ENCODE results near the gene MFAP3. TPM values are rescaled to one million over a fixed set of nuclear protein-coding genes. Genes with fewer than 3 reads are reported as not detected.

The MFAP3 gene
- total RNA-seq, 4 donors from 2014 or later = 5.0 to 45.3 (median 35.1) TPM

- in situ Hi-C loops (cut with MboI; ENCODE audit: low pct_ligation_motif_present in 1 of 4, low pct_unique_long_range_greater_than_20kb in 1 of 4, low sequenced_read_pairs in 3 of 4) = loop anchor here in 2 of 4 donors (10.0 kb wide), 2 partner anchors 91 to 101 kb away; no protein-coding TSS in a partner anchor
- TF ChIP-seq POLR2AphosphoS5 (IDR thresholded peaks at IDR 0.05) = no peak
- no peak for TF ChIP-seq POLR2A (IDR thresholded peaks at IDR 0.05)
- TF ChIP-seq CTCF (IDR thresholded peaks at IDR 0.05) = no peak
- no peak for TF ChIP-seq EP300 (IDR thresholded peaks at IDR 0.05; ENCODE audit: low read depth)
- WGBS, 2 donors (ENCODE audit: low coverage in 1 of 2) = 87 to 89% methylated on average over 5 of the region's 5 CpGs
These were observed 45.4 kb downstream of the MFAP3 start for GRCh38 chr5:154084062-154084639.

GRCh38 chr5:154086146-154086545 is 47.4 kb downstream of the MFAP3 start:
- no peaks in the 10 kb centered on the region for H3K27me3 ChIP-seq
- H3K4me1 ChIP-seq = no peaks in the 10 kb centered on the region
- 60 to 77% methylated on average over 1 to 3 of the region's 3 CpGs for WGBS, 2 donors (ENCODE audit: low coverage in 1 of 2)
- TF ChIP-seq POLR2AphosphoS5 (IDR thresholded peaks at IDR 0.05) = no peak
- no peak for TF ChIP-seq CTCF (IDR thresholded peaks at IDR 0.05)
- TF ChIP-seq EP300 (IDR thresholded peaks at IDR 0.05; ENCODE audit: low read depth) = no peak
- no peak for TF ChIP-seq POLR2A (IDR thresholded peaks at IDR 0.05)
- no peak overlapping the region for H3K4me3 ChIP-seq
- H3K9me3 ChIP-seq = no peaks in the 10 kb centered on the region
- no peaks in the 10 kb centered on the region for H3K36me3 ChIP-seq
- in situ Hi-C loops (cut with MboI; ENCODE audit: low pct_ligation_motif_present in 1 of 4, low pct_unique_long_range_greater_than_20kb in 1 of 4, low sequenced_read_pairs in 3 of 4) (loop anchor here in 3 of 4 donors (5.0 to 10.0 kb wide), 3 partner anchors 86 to 99 kb away; no protein-coding TSS in a partner anchor), intact Hi-C loops (cut with DNase I; ENCODE audit: low total_unique reads) (no loop called here)
- no peak for DNase-seq
- H3K27ac ChIP-seq = no peak overlapping the region

More at GRCh38 chr5:154084062-154084639, 45.4 kb downstream of the MFAP3 start:
- Histone ChIP-seq H3K36me3 (no peaks in the 10 kb centered on the region), H3K4me3 (no peak overlapping the region), H3K27me3 (no peaks in the 10 kb centered on the region), H3K9me3 (no peaks in the 10 kb centered on the region), H3K27ac (no peak overlapping the region), H3K4me1 (no peaks in the 10 kb centered on the region)
- intact Hi-C loops (cut with DNase I; ENCODE audit: low total_unique reads) = no loop called here
- DNase-seq = no peak

GRCh38 chr5:154086641-154087040 is 47.9 kb downstream of the MFAP3 start:
- in situ Hi-C loops (cut with MboI; ENCODE audit: low pct_ligation_motif_present in 1 of 4, low pct_unique_long_range_greater_than_20kb in 1 of 4, low sequenced_read_pairs in 3 of 4) = loop anchor here in 3 of 4 donors (5.0 to 10.0 kb wide), 3 partner anchors 86 to 98 kb away; no protein-coding TSS in a partner anchor

GRCh38 chr5:154087260-154087659 is 48.5 kb downstream of the MFAP3 start:
- TF ChIP-seq POLR2A (IDR thresholded peaks at IDR 0.05) (no peak), EP300 (IDR thresholded peaks at IDR 0.05; ENCODE audit: low read depth) (no peak), POLR2AphosphoS5 (IDR thresholded peaks at IDR 0.05) (no peak)
- Histone ChIP-seq H3K36me3 (no peaks in the 10 kb centered on the region), H3K27ac (no peak overlapping the region), H3K4me3 (no peak overlapping the region), H3K4me1 (peaks cover 0 to 7% (median 0%) of the 10 kb centered on the region in 4 donors), H3K27me3 (no peaks in the 10 kb centered on the region), H3K9me3 (no peaks in the 10 kb centered on the region)
- intact Hi-C loops (cut with DNase I; ENCODE audit: low total_unique reads) (no loop called here), in situ Hi-C loops (cut with MboI; ENCODE audit: low pct_ligation_motif_present in 1 of 4, low pct_unique_long_range_greater_than_20kb in 1 of 4, low sequenced_read_pairs in 3 of 4) (loop anchor here in 3 of 4 donors (5.0 to 10.0 kb wide), 3 partner anchors 85 to 98 kb away; no protein-coding TSS in a partner anchor)
- 18 to 29% methylated on average over 1 to 2 of the region's 2 CpGs for WGBS, 2 donors (ENCODE audit: low coverage in 1 of 2)
- DNase-seq = no peak

More at GRCh38 chr5:154086641-154087040, 47.9 kb downstream of the MFAP3 start:
- H3K4me1 ChIP-seq = peaks cover 0 to 3% (median 0%) of the 10 kb centered on the region in 4 donors
- intact Hi-C loops (cut with DNase I; ENCODE audit: low total_unique reads) = no loop called here
- no peaks in the 10 kb centered on the region for H3K27me3 ChIP-seq
- no peak for DNase-seq
- 71 to 75% methylated on average over 4 of the region's 4 CpGs for WGBS, 2 donors (ENCODE audit: low coverage in 1 of 2)
- no peak overlapping the region for H3K4me3 ChIP-seq
- H3K9me3 ChIP-seq = no peaks in the 10 kb centered on the region
- H3K36me3 ChIP-seq = no peaks in the 10 kb centered on the region
- TF ChIP-seq EP300 (IDR thresholded peaks at IDR 0.05; ENCODE audit: low read depth) (no peak), POLR2AphosphoS5 (IDR thresholded peaks at IDR 0.05) (no peak)
- no peak overlapping the region for H3K27ac ChIP-seq

- peaks cover 0 to 7% (median 0%) of the 10 kb centered on the region in 4 donors for H3K4me1 ChIP-seq
- no peaks in the 10 kb centered on the region for H3K36me3 ChIP-seq
- no peaks in the 10 kb centered on the region for H3K9me3 ChIP-seq
- WGBS, 2 donors (ENCODE audit: low coverage in 1 of 2) = 87 to 100% methylated on average over 3 to 5 of the region's 5 CpGs
- no peak for TF ChIP-seq POLR2AphosphoS5 (IDR thresholded peaks at IDR 0.05)
- no peak for TF ChIP-seq CTCF (IDR thresholded peaks at IDR 0.05)
- no peak for TF ChIP-seq EP300 (IDR thresholded peaks at IDR 0.05; ENCODE audit: low read depth)
- no peak for TF ChIP-seq POLR2A (IDR thresholded peaks at IDR 0.05)
- in situ Hi-C loops (cut with MboI; ENCODE audit: low pct_ligation_motif_present in 1 of 4, low pct_unique_long_range_greater_than_20kb in 1 of 4, low sequenced_read_pairs in 3 of 4) (loop anchor here in 3 of 4 donors (5.0 to 10.0 kb wide), 3 partner anchors 84 to 96 kb away; no protein-coding TSS in a partner anchor), intact Hi-C loops (cut with DNase I; ENCODE audit: low total_unique reads) (no loop called here)
- no peak overlapping the region for H3K4me3 ChIP-seq
- DNase-seq = no peak
- H3K27me3 ChIP-seq = no peaks in the 10 kb centered on the region
- H3K27ac ChIP-seq = no peak overlapping the region
These were observed 50.0 kb downstream of the MFAP3 start for GRCh38 chr5:154088801-154089200.

Measured in transverse colon (tissue), 4 donors.